ENCODE results near the gene IFNGR1.

DNA sequence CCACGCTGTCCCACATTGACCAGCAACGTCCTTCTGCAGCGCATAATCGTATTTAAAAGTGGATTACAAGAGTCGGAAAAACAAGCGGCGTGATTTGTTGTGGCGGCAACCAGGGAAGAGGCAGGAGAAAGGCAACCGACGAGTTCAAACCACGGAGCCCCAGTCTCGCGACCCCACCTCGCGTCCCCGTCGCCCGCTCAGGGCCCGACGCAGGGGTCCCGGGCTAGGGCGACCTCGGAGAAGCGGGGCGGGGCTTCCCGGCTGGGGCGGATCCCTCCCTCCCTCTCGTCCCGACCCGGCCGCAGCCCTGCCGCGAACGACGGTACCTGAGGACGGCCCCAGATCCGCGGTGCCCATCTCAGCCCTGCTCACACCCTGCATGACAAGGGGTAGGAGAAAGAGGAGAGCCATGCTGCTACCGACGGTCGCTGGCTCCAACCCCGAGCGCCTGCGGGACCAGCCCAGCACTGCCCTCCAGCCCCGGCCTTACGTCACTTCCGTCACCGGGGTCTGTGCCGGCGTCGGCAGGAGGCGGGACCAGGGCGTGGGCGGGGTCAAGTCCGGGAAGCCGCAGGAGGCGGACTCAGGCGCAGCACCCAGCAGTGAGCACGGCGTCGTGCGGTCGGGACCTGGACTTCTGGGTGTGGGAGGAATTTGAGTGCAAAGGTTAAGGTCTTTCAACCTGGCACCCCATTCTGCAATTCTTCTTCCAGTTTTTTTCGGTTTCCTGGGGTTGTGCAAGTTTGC, at the start of gene IFNGR1:
- TF ChIP-seq, protein P1, sequence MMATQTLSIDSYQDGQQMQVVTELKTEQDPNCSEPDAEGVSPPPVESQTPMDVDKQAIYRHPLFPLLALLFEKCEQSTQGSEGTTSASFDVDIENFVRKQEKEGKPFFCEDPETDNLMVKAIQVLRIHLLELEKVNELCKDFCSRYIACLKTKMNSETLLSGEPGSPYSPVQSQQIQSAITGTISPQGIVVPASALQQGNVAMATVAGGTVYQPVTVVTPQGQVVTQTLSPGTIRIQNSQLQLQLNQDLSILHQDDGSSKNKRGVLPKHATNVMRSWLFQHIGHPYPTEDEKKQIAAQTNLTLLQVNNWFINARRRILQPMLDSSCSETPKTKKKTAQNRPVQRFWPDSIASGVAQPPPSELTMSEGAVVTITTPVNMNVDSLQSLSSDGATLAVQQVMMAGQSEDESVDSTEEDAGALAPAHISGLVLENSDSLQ (IDR thresholded peaks at IDR 0.05), result no peak
- TF ChIP-seq BHLHE40 (IDR thresholded peaks at IDR 0.05; ENCODE audit: borderline replicate concordance) (no peak), ZNF384 (IDR thresholded peaks at IDR 0.05) (no peak), NFRKB (IDR thresholded peaks at IDR 0.05) (no peak), FOXA1 (IDR thresholded peaks at IDR 0.05) (no peak), SP1 (IDR thresholded peaks at IDR 0.05) (no peak), HDGF (IDR thresholded peaks at IDR 0.05; ENCODE audit: borderline replicate concordance) (peak; percentile 53; the same call in 1 of the 2 replicates), FOXK2 (IDR thresholded peaks at IDR 0.05) (no peak), ELF4 (IDR thresholded peaks at IDR 0.05) (peak; percentile 30; the same call in 1 of the 2 replicates), LEF1 (IDR thresholded peaks at IDR 0.05; ENCODE audit: borderline replicate concordance) (no peak), TARDBP (IDR thresholded peaks at IDR 0.05) (no peak)
